ENCODE data around the gene LSM3. TPM values are rescaled to one million over a fixed set of nuclear protein-coding genes. Genes with fewer than 3 reads are reported as not detected.

LSM3 gene
- total and polyA plus RNA-seq, 2 of the 4 experiments (the other 2 are of a cell fraction) = 3.4 to 11.5 TPM

DNA sequence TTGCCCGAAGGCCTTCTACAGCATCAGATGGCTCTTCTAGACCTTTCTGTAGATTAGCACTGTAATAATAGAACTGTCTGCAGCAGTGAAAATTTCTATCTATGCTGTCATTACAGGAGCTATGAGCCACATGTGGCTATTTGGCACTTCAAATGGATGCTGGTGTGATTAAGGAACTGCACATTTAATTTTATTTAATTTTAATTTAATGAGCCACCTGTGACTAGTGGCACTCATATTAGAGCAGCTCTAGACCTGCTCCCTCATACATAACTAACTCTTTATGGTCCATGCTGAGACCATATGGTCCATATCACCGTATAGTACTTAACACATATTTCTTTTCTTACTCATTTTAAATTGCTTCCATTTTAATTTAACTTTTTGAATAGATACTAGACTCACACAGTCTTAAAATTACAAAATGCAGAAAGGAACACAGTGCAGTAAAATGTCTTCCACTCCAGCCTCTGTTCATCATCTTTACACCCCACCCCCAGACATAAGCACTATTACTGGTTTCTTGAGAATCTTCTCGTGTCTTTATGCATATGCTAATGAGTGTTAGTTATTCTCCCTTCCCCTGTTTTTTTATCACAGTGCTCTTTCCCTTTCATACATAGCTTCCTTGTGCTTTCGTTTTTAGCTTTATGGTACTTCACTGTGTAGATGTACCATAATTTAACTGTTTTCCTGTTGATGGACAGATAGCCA lies 9.6 kb downstream of the LSM3 start:
- Histone ChIP-seq H3K4ac (ENCODE audit: low read depth, low read length) (no peak overlapping the region), H3K9me1 (ENCODE audit: insufficient read depth, low read length) (no peaks in the 10 kb centered on the region; the same call in 1 of the 2 replicates), H4K8ac (ENCODE audit: low read depth in 2 of 2, low read length in 2 of 2) (no peak overlapping the region), H3K23ac (ENCODE audit: low read depth, low read length) (no peak overlapping the region), H3K9me3 (ENCODE audit: control insufficient read depth, insufficient read depth, low read length) (no peaks in the 10 kb centered on the region), H2AK9ac (replicated peaks; ENCODE audit: low read depth, low read length, poor library complexity) (no peak overlapping the region), H2BK20ac (ENCODE audit: low read depth, low read length) (no peak overlapping the region), H2BK15ac (ENCODE audit: low read depth, low read length) (no peak overlapping the region), H3K79me1 (ENCODE audit: low read depth in 1 of 2, low read length in 2 of 2) (peaks cover 11 to 13% of the 10 kb centered on the region in 2 experiments), H2AFZ (replicated peaks; ENCODE audit: low read length, poor library complexity) (no peak overlapping the region), H3K27me3 (ENCODE audit: control insufficient read depth, insufficient read depth, low read length) (no peaks in the 10 kb centered on the region), H3K4me3 (ENCODE audit: insufficient read depth, low read depth, low read length) (no peak overlapping the region), H3K9ac (ENCODE audit: low read depth, low read length) (no peak overlapping the region), H3K14ac (replicated peaks; ENCODE audit: low read depth, low read length) (no peak overlapping the region), H2BK120ac (ENCODE audit: low read depth, low read length) (no peak overlapping the region), H3K56ac (ENCODE audit: extremely low read depth, insufficient read depth, low read length) (no peak overlapping the region), H3K27ac (ENCODE audit: insufficient read depth, low read length) (no peak overlapping the region), H2AK5ac (ENCODE audit: low read depth, low read length) (no peak overlapping the region), H4K91ac (ENCODE audit: insufficient read depth, low read depth, low read length) (no peak overlapping the region), H4K20me1 (ENCODE audit: insufficient read depth, low read length) (no peaks in the 10 kb centered on the region), H4K5ac (ENCODE audit: low read depth, low read length) (no peak overlapping the region), H3K18ac (ENCODE audit: low read depth, low read length) (no peak overlapping the region), H2BK5ac (ENCODE audit: low read depth, low read length, poor library complexity, severe bottlenecking) (no peak overlapping the region), H3K36me3 (ENCODE audit: control insufficient read depth, insufficient read depth, low read length) (peaks cover 13% of the 10 kb centered on the region), H3K4me1 (ENCODE audit: control insufficient read depth, insufficient read depth, low read length) (no peaks in the 10 kb centered on the region), H3K4me2 (ENCODE audit: low read depth, low read length) (no peak overlapping the region)
- WGBS, 2 experiments (ENCODE audit: extremely low coverage in 2 of 2, insufficient read length in 1 of 2) = no CpG with 5 or more reads among the region's 4 CpGs
- no TSS peak for BruUV-seq (replicated peaks)
- in situ Hi-C loops (cut with MboI; ENCODE audit: low sequenced_read_pairs) = no loop called here
- intact Hi-C loops (cut with micrococcal nuclease) = no loop called here
- ChIA-PET CTCF (no interaction called here), POLR2A (ENCODE audit: unreplicated experiment) (no interaction called here)
- no peak for ATAC-seq (ENCODE audit: low read depth)
- dilution Hi-C loops (cut with HindIII; ENCODE audit: low sequenced_read_pairs, unreplicated experiment) = no loop called here
- no peak for DNase-seq
- TF ChIP-seq, protein P1, sequence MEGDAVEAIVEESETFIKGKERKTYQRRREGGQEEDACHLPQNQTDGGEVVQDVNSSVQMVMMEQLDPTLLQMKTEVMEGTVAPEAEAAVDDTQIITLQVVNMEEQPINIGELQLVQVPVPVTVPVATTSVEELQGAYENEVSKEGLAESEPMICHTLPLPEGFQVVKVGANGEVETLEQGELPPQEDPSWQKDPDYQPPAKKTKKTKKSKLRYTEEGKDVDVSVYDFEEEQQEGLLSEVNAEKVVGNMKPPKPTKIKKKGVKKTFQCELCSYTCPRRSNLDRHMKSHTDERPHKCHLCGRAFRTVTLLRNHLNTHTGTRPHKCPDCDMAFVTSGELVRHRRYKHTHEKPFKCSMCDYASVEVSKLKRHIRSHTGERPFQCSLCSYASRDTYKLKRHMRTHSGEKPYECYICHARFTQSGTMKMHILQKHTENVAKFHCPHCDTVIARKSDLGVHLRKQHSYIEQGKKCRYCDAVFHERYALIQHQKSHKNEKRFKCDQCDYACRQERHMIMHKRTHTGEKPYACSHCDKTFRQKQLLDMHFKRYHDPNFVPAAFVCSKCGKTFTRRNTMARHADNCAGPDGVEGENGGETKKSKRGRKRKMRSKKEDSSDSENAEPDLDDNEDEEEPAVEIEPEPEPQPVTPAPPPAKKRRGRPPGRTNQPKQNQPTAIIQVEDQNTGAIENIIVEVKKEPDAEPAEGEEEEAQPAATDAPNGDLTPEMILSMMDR (conservative IDR thresholded peaks at IDR 0.05; ENCODE audit: low read depth, low read length) = no peak
- no peak for TF ChIP-seq CEBPB (IDR thresholded peaks at IDR 0.05; ENCODE audit: low read depth, low read length)
- TF ChIP-seq MXI1 (IDR thresholded peaks at IDR 0.05; ENCODE audit: borderline replicate concordance, low read depth, low read length) = no peak
- TF ChIP-seq FOS (IDR thresholded peaks at IDR 0.05; ENCODE audit: low read depth, low read length) = no peak
- no peak for TF ChIP-seq RAD21 (IDR thresholded peaks at IDR 0.05; ENCODE audit: low read length)
- no peak for TF ChIP-seq MAFK (IDR thresholded peaks at IDR 0.05; ENCODE audit: low read depth, low read length)
- no peak for TF ChIP-seq RCOR1 (IDR thresholded peaks at IDR 0.05; ENCODE audit: insufficient replicate concordance, low read length)
- TF ChIP-seq SMC3 (IDR thresholded peaks at IDR 0.05; ENCODE audit: low read depth, low read length) = no peak
- TF ChIP-seq POLR2A (IDR thresholded peaks at IDR 0.05; ENCODE audit: low read depth, low read length) = no peak
- TF ChIP-seq RFX5 (IDR thresholded peaks at IDR 0.05; ENCODE audit: low read depth, low read length) = no peak
- no peak for TF ChIP-seq BHLHE40 (IDR thresholded peaks at IDR 0.05; ENCODE audit: low read depth, low read length)
- TF ChIP-seq, protein P2, sequence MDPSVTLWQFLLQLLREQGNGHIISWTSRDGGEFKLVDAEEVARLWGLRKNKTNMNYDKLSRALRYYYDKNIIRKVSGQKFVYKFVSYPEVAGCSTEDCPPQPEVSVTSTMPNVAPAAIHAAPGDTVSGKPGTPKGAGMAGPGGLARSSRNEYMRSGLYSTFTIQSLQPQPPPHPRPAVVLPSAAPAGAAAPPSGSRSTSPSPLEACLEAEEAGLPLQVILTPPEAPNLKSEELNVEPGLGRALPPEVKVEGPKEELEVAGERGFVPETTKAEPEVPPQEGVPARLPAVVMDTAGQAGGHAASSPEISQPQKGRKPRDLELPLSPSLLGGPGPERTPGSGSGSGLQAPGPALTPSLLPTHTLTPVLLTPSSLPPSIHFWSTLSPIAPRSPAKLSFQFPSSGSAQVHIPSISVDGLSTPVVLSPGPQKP (IDR thresholded peaks at IDR 0.05; ENCODE audit: borderline replicate concordance, low read depth, low read length) = no peak
- TF ChIP-seq CHD1 (IDR thresholded peaks at IDR 0.05; ENCODE audit: low read depth, low read length) = no peak
- no peak for TF ChIP-seq MAZ (IDR thresholded peaks at IDR 0.05; ENCODE audit: borderline replicate concordance, low read depth, low read length)
- TF ChIP-seq, protein P3, sequence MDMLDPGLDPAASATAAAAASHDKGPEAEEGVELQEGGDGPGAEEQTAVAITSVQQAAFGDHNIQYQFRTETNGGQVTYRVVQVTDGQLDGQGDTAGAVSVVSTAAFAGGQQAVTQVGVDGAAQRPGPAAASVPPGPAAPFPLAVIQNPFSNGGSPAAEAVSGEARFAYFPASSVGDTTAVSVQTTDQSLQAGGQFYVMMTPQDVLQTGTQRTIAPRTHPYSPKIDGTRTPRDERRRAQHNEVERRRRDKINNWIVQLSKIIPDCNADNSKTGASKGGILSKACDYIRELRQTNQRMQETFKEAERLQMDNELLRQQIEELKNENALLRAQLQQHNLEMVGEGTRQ (IDR thresholded peaks at IDR 0.05; ENCODE audit: low read depth, low read length) = no peak
- no peak for TF ChIP-seq NFE2L2 (IDR thresholded peaks at IDR 0.05; ENCODE audit: low read depth, low read length)
